ENCODE results near the gene MEOX2. TPM values are rescaled to one million over a fixed set of nuclear protein-coding genes. Genes with fewer than 3 reads are reported as not detected.

The MEOX2 gene
- total RNA-seq, 1 experiment from 2014 or later: not detected

GRCh38 chr7:15719311-15719710 is 32.8 kb upstream of the MEOX2 start:
- Mint-ChIP-seq H3K27me3 (ENCODE audit: low read depth) (no peaks in the 10 kb centered on the region), H3K36me3 (ENCODE audit: insufficient read depth in 1 of 3, low read depth in 3 of 3) (no peaks in the 10 kb centered on the region), H3K4me3 (no peak overlapping the region), H3K9me3 (no peaks in the 10 kb centered on the region), H3K27ac (peak overlapping the region in 2 of 3 experiments; percentile 15 to 54; a peak in 2 of 7 replicates), H3K4me1 (peaks cover 3 to 8% of the 10 kb centered on the region in 2 experiments)
- no peaks in the 10 kb centered on the region for H3K79me2 ChIP-seq (ENCODE audit: insufficient read depth, low read length)
- WGBS (ENCODE audit: extremely low coverage, insufficient read length, low lambda C conversion rate): no CpG with 5 or more reads among the region's 1 CpG
- H3K56ac ChIP-seq (ENCODE audit: insufficient read length, low read depth, low read length): no peak overlapping the region
- no peak overlapping the region for H3K4me2 ChIP-seq (ENCODE audit: insufficient read depth, insufficient read length, low read length)
- no peak overlapping the region for H3K23ac ChIP-seq (ENCODE audit: insufficient read length, low read depth, low read length)
- no peaks in the 10 kb centered on the region for H4K20me1 ChIP-seq (ENCODE audit: control insufficient read depth, insufficient read depth, insufficient read length)
- H3T11ph ChIP-seq (ENCODE audit: low read length): no peak overlapping the region
- no peak for DNase-seq
- no peak overlapping the region for H2BK20ac ChIP-seq (ENCODE audit: low read depth, low read length, poor library complexity, severe bottlenecking)
- H3K9ac ChIP-seq (ENCODE audit: extremely low read depth, insufficient read length, low read length): no peak overlapping the region
- H3K18ac ChIP-seq (ENCODE audit: insufficient read length, low read depth, low read length): no peak overlapping the region
- H3K14ac ChIP-seq (ENCODE audit: insufficient read depth, low read length): no peak overlapping the region
- H3K27ac ChIP-seq (ENCODE audit: insufficient read length, low read depth, low read length): no peak overlapping the region
- no peak overlapping the region for H2BK120ac ChIP-seq (ENCODE audit: low read depth, low read length, poor library complexity, severe bottlenecking)
- no peaks in the 10 kb centered on the region for H3K79me1 ChIP-seq (ENCODE audit: insufficient read depth, low read depth, low read length, poor library complexity, severe bottlenecking)
- no peaks in the 10 kb centered on the region for H3K23me2 ChIP-seq (ENCODE audit: insufficient read length, low read depth, low read length, poor library complexity, severe bottlenecking)
- no peaks in the 10 kb centered on the region for H3K27me3 ChIP-seq (ENCODE audit: insufficient read depth, low read length)
- H4K91ac ChIP-seq (ENCODE audit: insufficient read length, low read depth, low read length): no peak overlapping the region
- no peaks in the 10 kb centered on the region for H3K9me3 ChIP-seq (ENCODE audit: control insufficient read depth, low read depth, low read length)
- H2BK5ac ChIP-seq (ENCODE audit: insufficient read length, low read length): no peak overlapping the region
- no peak overlapping the region for H4K8ac ChIP-seq (replicated peaks; ENCODE audit: insufficient read length, low read depth, low read length)
- TF ChIP-seq, protein P1, sequence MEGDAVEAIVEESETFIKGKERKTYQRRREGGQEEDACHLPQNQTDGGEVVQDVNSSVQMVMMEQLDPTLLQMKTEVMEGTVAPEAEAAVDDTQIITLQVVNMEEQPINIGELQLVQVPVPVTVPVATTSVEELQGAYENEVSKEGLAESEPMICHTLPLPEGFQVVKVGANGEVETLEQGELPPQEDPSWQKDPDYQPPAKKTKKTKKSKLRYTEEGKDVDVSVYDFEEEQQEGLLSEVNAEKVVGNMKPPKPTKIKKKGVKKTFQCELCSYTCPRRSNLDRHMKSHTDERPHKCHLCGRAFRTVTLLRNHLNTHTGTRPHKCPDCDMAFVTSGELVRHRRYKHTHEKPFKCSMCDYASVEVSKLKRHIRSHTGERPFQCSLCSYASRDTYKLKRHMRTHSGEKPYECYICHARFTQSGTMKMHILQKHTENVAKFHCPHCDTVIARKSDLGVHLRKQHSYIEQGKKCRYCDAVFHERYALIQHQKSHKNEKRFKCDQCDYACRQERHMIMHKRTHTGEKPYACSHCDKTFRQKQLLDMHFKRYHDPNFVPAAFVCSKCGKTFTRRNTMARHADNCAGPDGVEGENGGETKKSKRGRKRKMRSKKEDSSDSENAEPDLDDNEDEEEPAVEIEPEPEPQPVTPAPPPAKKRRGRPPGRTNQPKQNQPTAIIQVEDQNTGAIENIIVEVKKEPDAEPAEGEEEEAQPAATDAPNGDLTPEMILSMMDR (conservative IDR thresholded peaks at IDR 0.05): no peak
- H3K4me1 ChIP-seq (ENCODE audit: insufficient read depth, low read length): 0 out of 2 replicates have a peak, but pooled peaks cover 5% of the 10 kb centered on the region
- no peak overlapping the region for H2AFZ ChIP-seq (ENCODE audit: low read length)
- H2BK12ac ChIP-seq (ENCODE audit: insufficient read length, low read depth, low read length): no peak overlapping the region
- no peak overlapping the region for H4K5ac ChIP-seq (ENCODE audit: insufficient read length, low read depth, low read length)
- no peak overlapping the region for H3K4ac ChIP-seq (ENCODE audit: low read depth, low read length)
- no peak overlapping the region for H2AK5ac ChIP-seq (ENCODE audit: insufficient read length, low read length)
- H2BK15ac ChIP-seq (ENCODE audit: low read depth, low read length): no peak overlapping the region
